ENCODE data around the gene SDK1.

The SDK1 gene

GRCh38 chr7:3899559-3899991 lies 598.5 kb downstream of the SDK1 start:
- Histone ChIP-seq H3K4ac (ENCODE audit: low read length) (no peak overlapping the region), H3K14ac (ENCODE audit: low read length) (no peak overlapping the region), H3K27me3 (ENCODE audit: control insufficient read depth in 3 of 3, insufficient read depth in 3 of 3, low read depth in 1 of 3, low read length in 3 of 3) (no peaks in the 10 kb centered on the region), H2BK120ac (ENCODE audit: low read depth, low read length) (no peak overlapping the region), H3K23ac (ENCODE audit: low read depth, low read length, poor library complexity) (no peak overlapping the region), H2AK5ac (ENCODE audit: low read depth, low read length) (no peak overlapping the region), H3K18ac (ENCODE audit: low read length) (peak overlapping the region; percentile 73), H3K9me3 (replicated peaks in 1 of 2; ENCODE audit: control insufficient read depth in 2 of 2, insufficient read depth in 1 of 2, low read depth in 1 of 2, low read length in 2 of 2) (no peaks in the 10 kb centered on the region), H3K79me1 (ENCODE audit: low read depth, low read length) (no peaks in the 10 kb centered on the region), H3K9ac (ENCODE audit: low read depth, low read length, poor library complexity) (peak overlapping the region; percentile 1), H2AFZ (ENCODE audit: low read length) (no peak overlapping the region), H3K4me2 (ENCODE audit: insufficient read depth, low read length, poor library complexity, severe bottlenecking) (no peak overlapping the region), H4K8ac (ENCODE audit: low read depth, low read length) (no peak overlapping the region), H2BK15ac (ENCODE audit: low read length) (no peak overlapping the region), H3K4me1 (ENCODE audit: control insufficient read depth in 2 of 2, insufficient read depth in 1 of 2, low read depth in 1 of 2, low read length in 2 of 2) (peaks cover 0 to 3% of the 10 kb centered on the region in 2 donors), H3K4me3 (ENCODE audit: low read length in 2 of 2) (peak overlapping the region in 1 of 2 donors; percentile 23), H4K91ac (ENCODE audit: low read depth, low read length, poor library complexity) (no peak overlapping the region), H2BK5ac (ENCODE audit: low read length) (no peak overlapping the region), H3K27ac (replicated peaks; ENCODE audit: low read length) (no peak overlapping the region), H2BK12ac (ENCODE audit: low read length) (no peak overlapping the region), H3K36me3 (replicated peaks in 1 of 2; ENCODE audit: control insufficient read depth in 2 of 2, insufficient read depth in 2 of 2, low read length in 2 of 2) (no peaks in the 10 kb centered on the region)
- no peak for DNase-seq (ENCODE audit: low spot score)
- no CpG with 5 or more reads among the region's 9 CpGs for WGBS, 2 donors (ENCODE audit: extremely low coverage in 2 of 2, insufficient read length in 2 of 2, insufficient replicate concordance in 1 of 2)

DNA sequence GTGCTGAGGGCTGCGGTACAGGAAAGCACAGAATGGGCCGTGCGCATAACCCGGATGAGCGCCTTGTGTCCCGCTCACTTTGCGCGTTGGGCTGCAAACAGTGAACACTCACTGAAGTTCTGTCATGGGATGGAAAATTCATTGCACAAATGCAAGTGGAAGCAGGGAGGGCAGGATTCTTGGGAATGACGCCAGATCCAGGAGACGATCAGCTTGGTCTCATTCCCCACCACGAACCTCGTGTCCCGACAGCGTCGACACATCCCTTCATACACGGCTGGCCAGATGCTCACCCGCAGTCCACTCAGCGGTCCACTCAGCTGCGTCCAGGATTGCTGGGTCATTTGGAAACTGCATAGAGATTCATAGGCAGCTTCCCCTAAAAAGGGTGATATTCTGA lies 607.1 kb downstream of the SDK1 start:
- H2BK120ac ChIP-seq (ENCODE audit: low read depth, low read length), result no peak overlapping the region
- H3K14ac ChIP-seq (ENCODE audit: low read length), result no peak overlapping the region
- no peak overlapping the region for H2AK5ac ChIP-seq (ENCODE audit: low read depth, low read length)
- peak overlapping the region; percentile 1 for H3K18ac ChIP-seq (ENCODE audit: low read length)
- H3K4me3 ChIP-seq (ENCODE audit: low read length in 2 of 2), result no peak overlapping the region
- no peaks in the 10 kb centered on the region for H3K27me3 ChIP-seq (ENCODE audit: control insufficient read depth in 3 of 3, insufficient read depth in 3 of 3, low read depth in 1 of 3, low read length in 3 of 3)
- no peak overlapping the region for H2BK5ac ChIP-seq (ENCODE audit: low read length)
- no peaks in the 10 kb centered on the region for H3K79me1 ChIP-seq (ENCODE audit: low read depth, low read length)
- H2BK15ac ChIP-seq (ENCODE audit: low read length), result no peak overlapping the region
- H2AFZ ChIP-seq (ENCODE audit: low read length), result no peak overlapping the region
- no peak for DNase-seq (ENCODE audit: low spot score)
- H3K9me3 ChIP-seq (replicated peaks in 1 of 2; ENCODE audit: control insufficient read depth in 2 of 2, insufficient read depth in 1 of 2, low read depth in 1 of 2, low read length in 2 of 2), result peaks cover 7 to 15% of the 10 kb centered on the region in 2 donors
- WGBS, 2 donors (ENCODE audit: extremely low coverage in 2 of 2, insufficient read length in 2 of 2, insufficient replicate concordance in 1 of 2), result no CpG with 5 or more reads among the region's 19 CpGs
- no peak overlapping the region for H3K23ac ChIP-seq (ENCODE audit: low read depth, low read length, poor library complexity)
- no peaks in the 10 kb centered on the region for H3K36me3 ChIP-seq (replicated peaks in 1 of 2; ENCODE audit: control insufficient read depth in 2 of 2, insufficient read depth in 2 of 2, low read length in 2 of 2)
- no peak overlapping the region for H3K27ac ChIP-seq (replicated peaks; ENCODE audit: low read length)
- H3K4ac ChIP-seq (ENCODE audit: low read length), result no peak overlapping the region
- no peak overlapping the region for H2BK12ac ChIP-seq (ENCODE audit: low read length)
- H4K91ac ChIP-seq (ENCODE audit: low read depth, low read length, poor library complexity), result no peak overlapping the region
- H3K4me1 ChIP-seq (ENCODE audit: control insufficient read depth in 2 of 2, insufficient read depth in 1 of 2, low read depth in 1 of 2, low read length in 2 of 2), result peaks cover 10 to 19% of the 10 kb centered on the region in 2 donors
- no peak overlapping the region for H3K9ac ChIP-seq (ENCODE audit: low read depth, low read length, poor library complexity)
- H4K8ac ChIP-seq (ENCODE audit: low read depth, low read length), result no peak overlapping the region
- H3K4me2 ChIP-seq (ENCODE audit: insufficient read depth, low read length, poor library complexity, severe bottlenecking), result no peak overlapping the region

GRCh38 chr7:3909128-3909527 lies 608.1 kb downstream of the SDK1 start:
- Histone ChIP-seq H3K9ac (ENCODE audit: low read depth, low read length, poor library complexity) (no peak overlapping the region), H3K18ac (ENCODE audit: low read length) (peak overlapping the region; percentile 86), H2AK5ac (ENCODE audit: low read depth, low read length) (peak overlapping the region; percentile 85), H4K8ac (ENCODE audit: low read depth, low read length) (no peak overlapping the region), H3K4ac (ENCODE audit: low read length) (peak overlapping the region; percentile 15), H2BK5ac (ENCODE audit: low read length) (no peak overlapping the region), H3K14ac (ENCODE audit: low read length) (no peak overlapping the region), H3K23ac (ENCODE audit: low read depth, low read length, poor library complexity) (no peak overlapping the region), H2BK120ac (ENCODE audit: low read depth, low read length) (peak overlapping the region; percentile 13), H3K27ac (replicated peaks; ENCODE audit: low read length) (no peak overlapping the region), H3K4me3 (ENCODE audit: low read length in 2 of 2) (no peak overlapping the region), H3K27me3 (ENCODE audit: control insufficient read depth in 3 of 3, insufficient read depth in 3 of 3, low read depth in 1 of 3, low read length in 3 of 3) (no peaks in the 10 kb centered on the region), H4K91ac (ENCODE audit: low read depth, low read length, poor library complexity) (no peak overlapping the region), H3K36me3 (replicated peaks in 1 of 2; ENCODE audit: control insufficient read depth in 2 of 2, insufficient read depth in 2 of 2, low read length in 2 of 2) (no peaks in the 10 kb centered on the region), H3K9me3 (replicated peaks in 1 of 2; ENCODE audit: control insufficient read depth in 2 of 2, insufficient read depth in 1 of 2, low read depth in 1 of 2, low read length in 2 of 2) (peaks cover 7 to 15% of the 10 kb centered on the region in 2 donors), H3K79me1 (ENCODE audit: low read depth, low read length) (no peaks in the 10 kb centered on the region), H2BK15ac (ENCODE audit: low read length) (peak overlapping the region; percentile 90), H3K4me1 (ENCODE audit: control insufficient read depth in 2 of 2, insufficient read depth in 1 of 2, low read depth in 1 of 2, low read length in 2 of 2) (peaks cover 10 to 19% of the 10 kb centered on the region in 2 donors), H2AFZ (ENCODE audit: low read length) (peak overlapping the region; percentile 73), H3K4me2 (ENCODE audit: insufficient read depth, low read length, poor library complexity, severe bottlenecking) (no peak overlapping the region), H2BK12ac (ENCODE audit: low read length) (no peak overlapping the region)
- WGBS, 2 donors (ENCODE audit: extremely low coverage in 2 of 2, insufficient read length in 2 of 2, insufficient replicate concordance in 1 of 2), result no CpG with 5 or more reads among the region's 7 CpGs
- DNase-seq (ENCODE audit: low spot score), result no peak

GRCh38 chr7:3910054-3910453 lies 609.0 kb downstream of the SDK1 start:
- H3K4me3 ChIP-seq (ENCODE audit: low read length in 2 of 2), result peak overlapping the region in 1 of 2 donors; percentile 23

More at GRCh38 chr7:3910054-3910453, 609.0 kb downstream of the SDK1 start:
- peaks cover 10 to 19% of the 10 kb centered on the region in 2 donors for H3K4me1 ChIP-seq (ENCODE audit: control insufficient read depth in 2 of 2, insufficient read depth in 1 of 2, low read depth in 1 of 2, low read length in 2 of 2)
- no peak overlapping the region for H3K4ac ChIP-seq (ENCODE audit: low read length)
- no peak for DNase-seq (ENCODE audit: low spot score)
- H3K14ac ChIP-seq (ENCODE audit: low read length), result no peak overlapping the region
- H3K18ac ChIP-seq (ENCODE audit: low read length), result no peak overlapping the region
- H2AK5ac ChIP-seq (ENCODE audit: low read depth, low read length), result no peak overlapping the region
- no peak overlapping the region for H2BK15ac ChIP-seq (ENCODE audit: low read length)
- no peak overlapping the region for H3K4me2 ChIP-seq (ENCODE audit: insufficient read depth, low read length, poor library complexity, severe bottlenecking)
- H4K8ac ChIP-seq (ENCODE audit: low read depth, low read length), result no peak overlapping the region
- H3K27ac ChIP-seq (replicated peaks; ENCODE audit: low read length), result peak overlapping the region; percentile 68
- H3K27me3 ChIP-seq (ENCODE audit: control insufficient read depth in 3 of 3, insufficient read depth in 3 of 3, low read depth in 1 of 3, low read length in 3 of 3), result no peaks in the 10 kb centered on the region
- peaks cover 7 to 15% of the 10 kb centered on the region in 2 donors for H3K9me3 ChIP-seq (replicated peaks in 1 of 2; ENCODE audit: control insufficient read depth in 2 of 2, insufficient read depth in 1 of 2, low read depth in 1 of 2, low read length in 2 of 2)
- no peaks in the 10 kb centered on the region for H3K36me3 ChIP-seq (replicated peaks in 1 of 2; ENCODE audit: control insufficient read depth in 2 of 2, insufficient read depth in 2 of 2, low read length in 2 of 2)
- H3K9ac ChIP-seq (ENCODE audit: low read depth, low read length, poor library complexity), result no peak overlapping the region
- H2AFZ ChIP-seq (ENCODE audit: low read length), result peak overlapping the region; percentile 73
- no peak overlapping the region for H3K23ac ChIP-seq (ENCODE audit: low read depth, low read length, poor library complexity)
- H2BK5ac ChIP-seq (ENCODE audit: low read length), result no peak overlapping the region
- no CpG with 5 or more reads among the region's 6 CpGs for whole genome bisulfite sequencing, 2 donors (ENCODE audit: extremely low coverage in 2 of 2, insufficient read length in 2 of 2, insufficient replicate concordance in 1 of 2)
- H2BK12ac ChIP-seq (ENCODE audit: low read length), result no peak overlapping the region
- no peaks in the 10 kb centered on the region for H3K79me1 ChIP-seq (ENCODE audit: low read depth, low read length)
- H4K91ac ChIP-seq (ENCODE audit: low read depth, low read length, poor library complexity), result no peak overlapping the region
- H2BK120ac ChIP-seq (ENCODE audit: low read depth, low read length), result no peak overlapping the region
